Sigmoid colon (tissue), 7 donors: ENCODE measurements around the gene TALDO1. TPM values are rescaled to one million over a fixed set of nuclear protein-coding genes. Genes with fewer than 3 reads are reported as not detected.

Experiments
- DNase-seq: peaks from one replicate; pipeline ENCODE4 v3.0.0-alpha.2; 2019
- H3K27ac ChIP-seq, 4 donors: fragments of 200-600 bp; sonication (generic); one replicate each; pipeline ENCODE4 v1.5.1; 2016 to 2019; ENCODE audit warnings: mild to moderate bottlenecking in 1 of 4
- H3K27me3 ChIP-seq, 3 donors: fragments of 200-600 bp; sonication (generic); one replicate each; pipeline ENCODE4 v1.5.1; 2019; ENCODE audit warnings: mild to moderate bottlenecking in 1 of 3
- H3K36me3 ChIP-seq, 4 donors: fragments of 200-600 bp; sonication (generic); one replicate each; pipeline ENCODE4 v1.5.1; 2016 to 2019
- H3K4me1 ChIP-seq, 4 donors: fragments of 200-600 bp; sonication (generic); one replicate each; pipeline ENCODE4 v1.5.1; 2017 to 2019
- H3K4me3 ChIP-seq, 4 donors: fragments of 200-600 bp; sonication (generic); one replicate each; pipeline ENCODE4 v1.5.1; 2017 to 2019; ENCODE audit warnings: mild to moderate bottlenecking in 2 of 4, moderate library complexity in 1 of 4
- H3K9me3 ChIP-seq, 4 donors: fragments of 200-600 bp in 3 of 4; sonication (generic) in 3 of 4; one replicate each; pipeline versions ENCODE4 v1.5.1 to v1.6.1; 2013 to 2019
- CTCF ChIP-seq, 4 experiments: fragments of 450-650 bp in 3 of 4; fragments of 200-600 bp in 1 of 4; IDR thresholded peaks; one replicate each; pipeline ENCODE4 v1.5.1; 2016 to 2019; ENCODE audit warnings: antibody characterized with exemption in 4 of 4, mild to moderate bottlenecking in 3 of 4, moderate library complexity in 2 of 4
- EP300 ChIP-seq, 4 donors: sonication (generic); formaldehyde crosslinking; IDR thresholded peaks; one replicate each; pipeline ENCODE4 v1.6.1; 2017; ENCODE audit warnings: antibody characterized with exemption in 4 of 4
- POLR2A ChIP-seq, 2 donors: fragments of 450-650 bp; IDR thresholded peaks; one replicate each; pipeline ENCODE4 v1.6.1; 2016; ENCODE audit warnings: antibody characterized with exemption in 2 of 2, mild to moderate bottlenecking in 2 of 2, moderate library complexity in 2 of 2
- POLR2AphosphoS5 ChIP-seq, 4 donors: sonication (generic); formaldehyde crosslinking; IDR thresholded peaks; one replicate each; pipeline ENCODE4 v1.6.1; 2017; ENCODE audit warnings: antibody characterized with exemption in 4 of 4
- WGBS, 2 donors: extraction: QIAGEN DNeasy Blood & Tissue Kit; methylation state at CpG; one replicate each; pipeline ENCODE4 v1.1.7; 2013; 5-methylcytosine and 5-hydroxymethylcytosine counted together
- intact Hi-C: fragments of 100-400 bp; cut with DNase I; formaldehyde crosslinking; loops from one replicate; pipeline ENCODE4 v1.15.1; 2023
- polyA plus RNA-seq, 3 donors: library from polyadenylated mRNA; stranded (reverse); fragments of 200-250 nt; gene quantifications; one replicate each; pipeline ENCODE4 v1.2.3, GENCODE V29; 2013
- total RNA-seq, 4 donors: library from RNA; depleted of rRNA; stranded (reverse); fragments of >200 nt; gene quantifications; one replicate each; pipeline ENCODE4 v1.1.0, GENCODE V29; 2016
- donor health status: healthy with polysubstance abuse.
- donor health status: Bipolar disorder and iron deficiency.
- donor health status: healthy.

The TALDO1 gene
- total and polyA plus RNA-seq, 7 donors, result 94.6 to 177 (median 133) TPM

GRCh38 chr11:721247-721740 is 26.0 kb upstream of the TALDO1 start:
- TF ChIP-seq EP300 (IDR thresholded peaks at IDR 0.05) (no peak), POLR2AphosphoS5 (IDR thresholded peaks at IDR 0.05) (no peak), CTCF (IDR thresholded peaks at IDR 0.05) (no peak), POLR2A (IDR thresholded peaks at IDR 0.05) (no peak)
- no peak for DNase-seq
- peak overlapping the region in 1 of 4 donors; percentile 24 for H3K4me3 ChIP-seq
- intact Hi-C loops, result no loop called here
- peaks cover 41 to 71% (median 65%) of the 10 kb centered on the region in 3 donors for H3K27me3 ChIP-seq
- WGBS, 2 donors, result 31 to 74% methylated on average over 28 of the region's 28 CpGs
- no peak overlapping the region for H3K27ac ChIP-seq
- no peaks in the 10 kb centered on the region for H3K36me3 ChIP-seq
- H3K4me1 ChIP-seq, result peaks cover 0 to 31% (median 26%) of the 10 kb centered on the region in 4 donors
- H3K9me3 ChIP-seq, result no peaks in the 10 kb centered on the region

- 22 to 48% methylated on average over 33 of the region's 33 CpGs for WGBS, 2 donors
- Histone ChIP-seq H3K4me3 (no peak overlapping the region), H3K27me3 (peaks cover 43 to 77% (median 70%) of the 10 kb centered on the region in 3 donors), H3K36me3 (no peaks in the 10 kb centered on the region), H3K9me3 (no peaks in the 10 kb centered on the region), H3K27ac (no peak overlapping the region), H3K4me1 (peaks cover 0 to 36% (median 32%) of the 10 kb centered on the region in 4 donors)
- no peak for DNase-seq
- intact Hi-C loops, result loop anchor here (2.0 kb wide), 1 partner anchor 167 kb away; no protein-coding TSS in a partner anchor
- TF ChIP-seq POLR2A (IDR thresholded peaks at IDR 0.05), result no peak
Observed at GRCh38 chr11:721741-722345, 25.4 kb upstream of the TALDO1 start.

GRCh38 chr11:722346-722811 is 24.9 kb upstream of the TALDO1 start:
- peaks cover 43 to 82% (median 76%) of the 10 kb centered on the region in 3 donors for H3K27me3 ChIP-seq
- H3K9me3 ChIP-seq, result no peaks in the 10 kb centered on the region
- no peak for DNase-seq
- intact Hi-C loops, result loop anchor here (2.0 kb wide), 1 partner anchor 168 kb away; no protein-coding TSS in a partner anchor
- WGBS, 2 donors, result 74 to 84% methylated on average over 20 of the region's 20 CpGs
- no peaks in the 10 kb centered on the region for H3K36me3 ChIP-seq
- H3K4me1 ChIP-seq, result peaks cover 0 to 36% (median 32%) of the 10 kb centered on the region in 4 donors
- no peak overlapping the region for H3K27ac ChIP-seq
- H3K4me3 ChIP-seq, result no peak overlapping the region
- TF ChIP-seq CTCF (IDR thresholded peaks at IDR 0.05) (no peak), EP300 (IDR thresholded peaks at IDR 0.05) (no peak), POLR2AphosphoS5 (IDR thresholded peaks at IDR 0.05) (no peak), POLR2A (IDR thresholded peaks at IDR 0.05) (no peak)

GRCh38 chr11:723120-723883 is 24.0 kb upstream of the TALDO1 start:
- H3K9me3 ChIP-seq, result no peaks in the 10 kb centered on the region
- intact Hi-C loops, result loop anchor here (2.0 kb wide), 1 partner anchor 169 kb away; no protein-coding TSS in a partner anchor
- 52 to 54% methylated on average over 8 of the region's 8 CpGs for WGBS, 2 donors
- DNase-seq, result no peak
- H3K4me3 ChIP-seq, result no peak overlapping the region
- peaks cover 43 to 91% (median 78%) of the 10 kb centered on the region in 3 donors for H3K27me3 ChIP-seq
- no peak overlapping the region for H3K27ac ChIP-seq
- no peaks in the 10 kb centered on the region for H3K36me3 ChIP-seq
- H3K4me1 ChIP-seq, result peaks cover 0 to 45% (median 41%) of the 10 kb centered on the region in 4 donors
- TF ChIP-seq CTCF (IDR thresholded peaks at IDR 0.05) (peak in 2 of 4 experiments; percentile 52 to 65), POLR2AphosphoS5 (IDR thresholded peaks at IDR 0.05) (no peak)
